Germinal center (tissue), 1 donor: Measurements from ENCODE around the gene MEG3.

Experiments used
- DNase-seq: peaks from one replicate; pipeline ENCODE4 v3.0.0; 2012; ENCODE audit warnings: mixed read lengths, low spot score

MEG3 gene

GRCh38 chr14:100825713-100826331 is at the start of gene MEG3:
Gene MEG3 (plus strand): TSS chr14:100826118.
- DNase-seq, result no peak

- no peak for DNase-seq
Observed at GRCh38 chr14:100776681-100777365, 49.1 kb upstream of the MEG3 start.

GRCh38 chr14:100777366-100777817 is 48.5 kb upstream of the MEG3 start:
- no peak for DNase-seq

GRCh38 chr14:100777818-100778525 is 47.9 kb upstream of the MEG3 start:
- no peak for DNase-seq

GRCh38 chr14:100778526-100778882 is 47.4 kb upstream of the MEG3 start:
- DNase-seq, result no peak

GRCh38 chr14:100778951-100779690 is 46.8 kb upstream of the MEG3 start:
- DNase-seq, result no peak

- DNase-seq, result no peak
Observed at GRCh38 chr14:100779691-100780080, 46.2 kb upstream of the MEG3 start.

GRCh38 chr14:100780246-100780645 is 45.7 kb upstream of the MEG3 start:
- DNase-seq, result no peak

- DNase-seq, result no peak
Observed at GRCh38 chr14:100780646-100781355, 45.1 kb upstream of the MEG3 start.

GRCh38 chr14:100781952-100782351 is 44.0 kb upstream of the MEG3 start:
- no peak for DNase-seq

GRCh38 chr14:100782516-100783320 is 43.2 kb upstream of the MEG3 start:
- no peak for DNase-seq

- no peak for DNase-seq
Observed at GRCh38 chr14:100783630-100784370, 42.1 kb upstream of the MEG3 start.

- DNase-seq, result no peak
Observed at GRCh38 chr14:100784523-100785337, 41.2 kb upstream of the MEG3 start.

GRCh38 chr14:100785338-100785615 is 40.6 kb upstream of the MEG3 start:
- DNase-seq, result no peak

GRCh38 chr14:100785626-100786025 is 40.3 kb upstream of the MEG3 start:
- DNase-seq, result no peak

GRCh38 chr14:100786131-100786530 is 39.8 kb upstream of the MEG3 start:
- DNase-seq, result no peak

GRCh38 chr14:100786576-100787219 is 39.2 kb upstream of the MEG3 start:
- no peak for DNase-seq

- DNase-seq, result no peak
Observed at GRCh38 chr14:100787659-100788058, 38.3 kb upstream of the MEG3 start.

GRCh38 chr14:100788517-100788916 is 37.4 kb upstream of the MEG3 start:
- DNase-seq, result no peak
